HS-5 (cell line): ENCODE results near the gene MRPL19.
A peak's percentile ranks its signal among the peaks of the same experiment; 100 is the strongest.

Source experiments
- DNase-seq: peaks from one replicate; pipeline ENCODE4 v3.0.0-alpha.2; 2012; ENCODE audit warnings: low read depth

The MRPL19 gene

DNA sequence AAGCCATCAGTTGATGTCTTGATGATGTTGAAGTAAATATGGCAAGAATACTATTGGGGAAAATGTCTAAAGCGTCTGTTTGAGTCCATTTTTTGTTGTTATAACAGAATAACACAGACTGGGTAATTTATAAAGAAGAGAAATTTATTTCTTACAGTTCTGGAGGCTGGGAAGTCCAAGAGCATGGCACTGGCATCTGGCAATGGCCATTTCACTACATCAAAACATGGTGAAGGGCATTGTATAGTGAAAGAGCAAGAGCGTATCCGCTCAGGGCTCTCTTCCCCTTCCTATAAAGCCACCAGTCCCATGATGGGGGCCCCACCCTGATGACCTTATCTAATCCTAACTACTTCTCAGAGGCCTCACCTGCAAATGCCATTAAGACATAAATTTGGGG is 29.6 kb upstream of the MRPL19 start:
- no peak for DNase-seq

DNA sequence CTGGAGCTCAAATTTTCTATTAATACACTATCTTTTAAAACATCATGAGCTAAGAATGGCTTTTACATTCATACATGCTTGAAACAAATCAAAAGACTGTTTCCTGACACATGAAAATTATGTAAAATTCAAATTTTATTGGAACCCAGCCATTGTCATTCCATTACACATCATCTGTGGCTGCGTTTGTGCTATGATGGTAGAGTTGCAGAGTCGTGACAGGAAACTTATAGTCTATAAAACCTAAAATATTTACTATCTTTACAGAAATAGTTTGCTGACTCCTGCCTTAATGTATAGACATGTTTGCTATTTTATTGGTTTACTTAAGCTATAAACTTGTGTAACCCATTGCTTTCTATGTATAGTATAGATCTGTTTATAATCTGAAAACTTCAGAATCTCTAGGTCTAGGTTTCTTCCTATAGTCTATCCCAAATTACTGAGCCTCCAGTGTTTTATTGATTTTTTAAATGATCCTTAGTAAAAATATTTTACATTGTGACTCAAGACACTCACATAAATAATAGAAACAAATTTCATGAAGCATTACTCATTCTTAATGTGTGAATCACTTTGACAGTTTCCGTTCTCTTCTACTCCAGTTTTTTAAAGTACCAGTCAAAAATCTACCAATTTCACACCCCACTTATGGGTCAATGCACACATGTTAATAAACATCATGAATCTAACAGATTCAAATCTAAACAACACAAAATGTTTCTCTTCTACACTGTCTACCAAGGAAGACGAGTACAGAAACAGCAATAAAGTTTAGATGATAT is 26.4 kb upstream of the MRPL19 start:
- DNase-seq = peak; percentile 44

DNA sequence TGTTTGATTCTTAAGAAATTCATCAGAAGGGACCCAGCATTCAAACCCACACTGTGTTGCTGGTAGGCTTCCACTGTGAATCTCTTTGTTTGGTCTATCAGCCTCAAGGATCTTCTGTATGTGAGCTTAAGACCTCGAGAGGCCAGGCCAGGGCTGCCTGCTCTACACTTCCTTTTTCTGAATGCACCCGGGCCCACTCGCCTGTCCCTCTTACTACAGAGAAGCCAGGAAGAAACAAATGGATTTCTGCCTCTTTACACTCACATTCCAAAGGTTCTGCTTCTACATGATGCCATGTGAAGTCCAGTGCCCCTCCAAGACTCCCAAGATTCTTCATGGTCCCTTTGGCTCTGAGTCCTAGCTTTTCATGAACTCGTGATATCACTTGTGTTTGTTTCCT is 25.4 kb upstream of the MRPL19 start:
- DNase-seq = no peak

DNA sequence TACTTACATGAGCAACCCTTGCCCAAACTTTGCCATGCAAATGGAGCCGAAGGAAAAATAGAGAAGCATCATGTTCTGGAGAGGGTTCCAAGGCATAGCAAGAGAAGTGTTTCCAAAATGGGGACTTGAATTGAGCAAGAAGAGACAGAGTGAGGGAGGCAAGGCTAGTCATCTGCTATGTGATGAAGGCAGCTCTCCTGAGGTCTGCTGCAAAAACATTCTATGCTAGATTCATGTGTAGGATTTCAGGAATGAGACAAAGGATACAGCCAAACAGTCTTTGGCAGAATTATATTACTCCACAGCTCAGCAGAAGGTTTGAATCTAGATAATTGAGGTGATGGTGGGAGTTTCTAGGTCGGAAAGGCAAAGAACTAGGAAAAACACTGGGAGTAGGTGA is 24.1 kb upstream of the MRPL19 start:
- no peak for DNase-seq

DNA sequence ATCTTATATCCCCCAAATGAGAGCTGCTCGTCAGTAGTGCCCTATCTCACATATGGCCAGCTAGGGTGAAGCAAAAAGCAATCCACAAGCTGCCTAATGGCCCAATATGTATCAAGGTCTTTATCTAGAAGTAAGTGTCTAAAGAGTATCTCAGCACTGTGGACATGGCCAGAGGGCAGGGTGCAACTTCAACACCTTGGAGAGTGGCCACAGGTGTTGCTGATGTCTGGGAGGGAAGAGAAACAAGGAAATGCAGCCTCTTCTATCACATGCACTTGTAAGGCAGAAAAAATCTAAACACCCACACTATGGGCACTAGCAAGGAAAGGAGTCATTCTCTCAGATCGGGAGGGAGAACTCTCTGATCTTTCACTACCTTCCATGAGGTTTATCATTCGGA is 23.7 kb upstream of the MRPL19 start:
- DNase-seq = no peak

DNA sequence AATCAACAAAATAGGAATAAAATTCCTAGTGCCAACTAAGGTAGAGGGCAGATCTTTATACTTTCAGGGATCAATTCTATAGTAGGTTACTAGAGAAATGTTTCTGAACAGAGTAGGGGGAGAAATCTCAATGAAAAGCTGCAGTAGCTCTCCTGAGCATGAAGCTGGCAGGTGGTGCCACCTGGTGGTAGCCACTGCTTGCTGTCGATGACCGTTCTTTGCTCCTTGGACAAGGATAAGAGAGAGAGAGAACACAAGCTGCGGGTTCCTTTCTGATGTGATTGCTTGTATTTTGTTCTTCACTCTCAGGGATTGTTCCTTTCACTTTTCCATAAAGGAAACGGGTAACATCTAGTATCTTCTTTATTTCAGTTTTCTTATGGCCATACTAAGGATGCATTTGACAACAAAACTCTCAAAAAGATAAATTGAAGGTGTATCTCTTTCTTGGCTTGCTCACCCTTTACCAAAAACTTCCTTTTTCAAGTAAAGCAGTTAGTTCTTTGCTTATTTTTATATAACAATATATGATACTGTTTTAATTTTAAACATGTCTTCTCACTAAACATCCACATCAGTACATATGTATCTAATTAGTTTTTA is 18.6 kb upstream of the MRPL19 start:
- no peak for DNase-seq

DNA sequence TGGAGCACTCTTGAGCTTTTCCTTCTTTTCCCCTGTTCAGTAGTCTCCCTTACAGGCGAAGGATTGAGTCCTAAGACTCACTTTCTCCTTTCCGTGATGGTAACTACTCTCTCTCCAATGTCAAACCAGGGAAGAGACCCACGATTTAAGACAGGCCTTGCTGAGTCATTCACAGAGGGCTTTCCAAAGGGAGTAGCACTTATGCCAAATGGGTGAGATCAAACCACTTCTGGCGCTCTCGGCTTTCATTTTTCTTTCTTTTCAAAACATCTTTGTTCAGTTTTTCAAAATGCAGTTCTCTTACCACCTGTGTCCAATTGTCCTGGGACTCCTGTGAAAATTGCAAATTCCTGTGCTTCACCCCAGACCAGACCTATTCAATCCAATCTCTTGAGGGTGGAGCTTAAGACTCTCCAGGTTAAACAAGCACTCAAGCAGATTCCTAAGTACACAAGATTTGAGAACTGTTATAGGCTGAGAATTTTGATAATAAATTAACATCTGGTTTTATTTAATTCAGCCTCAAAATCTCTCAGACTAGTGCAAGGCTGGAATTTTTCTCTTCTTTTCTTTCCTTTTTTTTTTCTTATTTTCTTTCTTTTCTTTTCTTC is 14.4 kb upstream of the MRPL19 start:
- DNase-seq = no peak

DNA sequence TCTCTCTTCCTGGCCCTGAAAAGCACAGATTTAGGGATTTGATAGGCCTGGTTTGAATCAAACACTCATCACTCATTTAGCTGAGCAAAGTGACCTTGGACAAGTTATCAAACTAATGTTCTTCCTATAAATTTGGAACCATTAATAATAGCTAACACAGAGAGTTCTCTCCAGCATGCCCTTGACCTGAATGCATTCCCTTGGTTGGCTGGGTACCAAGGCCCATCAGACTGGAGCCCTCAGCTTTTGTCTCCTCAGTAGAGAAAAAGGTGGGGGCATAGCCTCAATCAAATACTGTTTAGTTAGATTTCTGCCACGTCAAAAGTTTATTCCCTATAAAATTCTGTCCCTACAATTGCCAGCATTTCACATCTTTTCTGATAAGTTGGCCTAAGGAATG is 13.8 kb upstream of the MRPL19 start:
- no peak for DNase-seq

DNA sequence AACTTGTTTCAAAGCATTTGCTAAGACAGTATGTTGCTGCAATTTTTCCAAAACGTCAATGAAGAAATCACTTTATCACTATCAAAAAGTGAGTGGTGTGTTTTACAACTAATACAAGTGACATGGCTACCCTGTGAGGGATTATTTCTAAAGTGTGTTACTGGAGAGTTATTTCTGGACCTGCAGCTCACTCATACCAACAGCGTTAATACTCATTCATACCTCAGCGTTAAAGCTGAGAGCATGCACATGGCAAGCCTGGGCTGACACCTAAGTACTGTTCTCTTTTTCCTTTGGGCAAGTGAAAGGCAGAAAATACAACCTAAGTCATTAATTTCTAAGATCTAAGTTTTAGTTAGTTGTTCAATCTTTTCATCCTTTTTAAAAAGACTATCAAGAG is 13.0 kb upstream of the MRPL19 start:
- DNase-seq = no peak

DNA sequence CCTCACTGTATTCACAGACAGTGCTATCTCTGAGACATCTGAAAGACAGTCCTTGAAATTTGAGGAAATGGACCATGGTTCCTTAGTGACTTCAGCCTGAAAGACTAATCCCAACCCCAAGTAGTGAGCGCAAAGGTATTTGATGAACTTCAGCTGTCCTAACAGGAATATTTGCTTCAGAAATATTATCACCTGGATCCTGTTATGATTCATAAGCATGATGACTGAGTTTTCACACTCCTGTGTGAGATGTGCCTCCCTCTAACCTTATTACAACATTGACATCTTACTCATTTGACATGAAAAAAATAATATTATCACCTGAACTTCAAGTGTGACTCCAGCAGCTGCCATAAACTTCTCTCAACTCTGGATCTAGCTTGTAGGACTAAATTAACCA is 11.6 kb upstream of the MRPL19 start:
- no peak for DNase-seq

DNA sequence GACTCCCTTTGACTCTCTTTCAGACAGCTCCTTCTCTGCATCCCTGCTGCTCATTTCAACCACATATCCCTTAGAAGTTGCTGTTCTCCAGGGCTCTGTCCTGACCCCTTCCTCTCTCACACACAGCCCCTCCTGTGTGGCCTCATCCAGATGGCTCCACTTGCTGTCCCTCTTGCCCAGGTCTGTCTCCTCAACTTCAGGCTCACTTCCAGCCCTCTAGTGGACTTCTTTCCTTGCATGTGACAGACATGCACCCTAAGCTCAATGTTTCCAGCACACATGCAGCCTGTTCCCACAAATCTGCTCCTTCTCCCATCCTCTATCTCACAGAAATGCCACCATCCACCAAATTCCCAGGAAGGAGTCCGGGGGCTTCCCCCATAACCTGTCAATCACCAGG is 9.0 kb upstream of the MRPL19 start:
- DNase-seq = no peak

DNA sequence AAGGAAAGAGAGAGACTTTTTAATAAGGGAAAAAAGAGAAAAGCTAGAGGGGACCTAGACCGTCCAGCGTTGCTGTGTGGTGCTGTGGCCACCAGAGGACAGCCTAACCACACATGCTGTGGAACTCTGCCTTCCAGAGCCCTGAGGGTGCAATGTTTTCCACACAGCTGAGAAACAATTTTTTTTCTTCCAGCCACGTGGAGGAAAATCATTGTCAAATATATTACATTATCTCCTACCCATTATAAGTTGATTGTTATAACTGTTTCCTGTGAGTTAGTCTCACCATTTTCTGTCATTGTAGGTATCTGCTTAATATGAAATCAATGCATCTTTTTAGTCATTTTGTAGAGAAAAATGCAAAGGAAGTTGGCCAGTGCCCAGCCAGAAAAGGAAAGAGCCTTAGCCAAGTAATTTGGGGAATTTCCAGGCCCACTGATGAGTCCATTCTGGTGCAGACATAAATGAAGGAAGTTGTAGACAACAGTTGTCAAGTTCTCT is 5.9 kb upstream of the MRPL19 start:
- DNase-seq = peak; percentile 56

DNA sequence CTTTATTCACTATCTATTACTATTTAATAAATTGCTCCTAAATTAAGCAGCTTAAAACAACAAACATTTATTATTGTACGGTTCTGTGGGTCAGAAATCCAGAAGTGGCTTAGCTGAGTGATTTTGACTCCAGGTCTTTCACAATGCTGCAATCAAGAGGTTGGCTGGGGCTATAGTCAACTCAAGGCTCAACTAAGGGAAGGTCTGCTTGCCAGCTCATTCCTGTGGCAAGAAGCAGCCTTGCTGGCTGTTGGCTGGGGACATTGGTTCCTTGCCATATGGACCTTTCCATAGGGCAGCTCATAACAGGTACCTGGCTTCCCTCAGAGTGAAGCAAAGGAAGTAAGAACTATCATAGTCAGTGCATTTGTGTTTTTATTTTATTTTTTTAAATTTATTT is 5.0 kb upstream of the MRPL19 start:
- no peak for DNase-seq

DNA sequence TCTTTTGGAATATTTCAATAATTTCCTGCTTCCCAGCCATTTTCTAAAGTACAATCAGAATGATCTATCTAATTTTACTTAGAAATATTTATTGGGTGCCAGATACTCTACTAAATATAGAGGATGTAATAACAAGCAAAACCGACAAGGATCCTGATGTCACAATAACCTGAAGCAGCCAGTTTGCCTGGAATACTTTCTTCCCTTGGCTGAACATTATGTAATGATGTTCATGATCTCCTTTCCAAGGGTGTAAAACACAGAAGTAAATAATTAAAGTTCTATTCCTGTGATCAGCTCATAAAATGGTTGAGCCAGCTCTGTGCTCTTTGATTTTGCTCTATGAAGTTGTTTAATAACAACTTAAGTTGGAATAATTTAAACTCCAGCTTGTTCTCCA is 2.6 kb upstream of the MRPL19 start:
- no peak for DNase-seq

DNA sequence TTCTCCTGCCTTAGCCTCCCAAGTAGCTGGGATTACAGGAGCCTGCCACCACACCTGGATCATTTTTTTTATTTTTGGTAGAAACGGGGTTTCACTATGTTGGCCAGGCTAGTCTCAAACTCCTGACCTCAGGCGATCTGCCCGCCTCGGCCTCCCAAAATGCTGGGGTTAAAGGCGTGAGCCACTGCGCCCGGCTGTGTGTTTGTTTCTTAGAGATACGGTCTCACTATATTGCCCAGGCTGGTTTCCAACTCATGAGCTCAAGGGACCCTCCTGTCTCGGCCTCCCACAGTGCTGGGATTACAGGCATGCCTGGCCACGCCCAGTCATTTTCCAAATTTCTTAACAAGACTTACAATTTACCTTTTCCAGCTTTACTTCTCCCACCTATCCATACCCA is 940 bp upstream of the MRPL19 start:
- no peak for DNase-seq

DNA sequence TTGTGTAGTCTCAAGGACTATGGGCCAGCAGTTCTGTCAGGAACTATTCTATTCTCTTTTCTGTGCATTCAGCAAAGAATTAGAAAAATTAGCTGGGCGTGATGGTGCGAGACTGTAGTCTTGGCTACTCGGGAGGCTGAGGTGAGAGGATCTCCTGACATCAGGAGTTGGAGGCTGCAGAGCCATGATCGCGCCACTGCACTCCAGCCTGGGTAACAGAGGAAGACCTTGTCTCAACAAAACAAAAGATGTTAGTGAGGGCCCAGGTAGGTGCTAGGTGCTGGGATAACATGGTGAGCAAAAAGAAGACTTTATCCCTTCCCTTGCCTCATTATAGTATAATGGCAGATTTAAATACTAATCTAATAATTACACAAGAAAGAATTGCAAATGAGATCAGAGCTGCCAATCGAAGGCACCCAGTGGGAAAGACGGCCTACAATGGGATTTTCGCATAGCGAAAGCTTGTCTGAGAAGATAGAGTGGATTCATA is 447 bp upstream of the MRPL19 start:
- no peak for DNase-seq

DNA sequence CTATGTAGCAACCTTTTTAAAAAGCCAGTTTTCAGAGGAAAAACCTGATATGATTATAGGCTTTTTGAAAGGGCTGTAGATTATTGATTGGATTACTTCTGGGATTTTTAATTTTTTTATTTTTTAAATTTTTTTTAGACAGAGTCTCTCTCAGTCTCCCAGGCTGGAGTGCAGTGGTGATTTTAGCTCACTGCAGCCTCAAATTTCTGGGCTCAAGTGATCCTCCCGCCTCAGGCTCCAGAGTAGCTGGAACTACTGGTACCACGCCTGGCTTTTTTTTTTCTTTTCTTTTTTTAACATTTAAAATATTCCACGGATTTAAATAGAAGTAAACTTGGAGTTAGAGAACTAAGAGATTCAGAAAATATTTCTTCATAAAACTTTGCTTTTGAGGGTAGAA is 1.2 kb downstream of the MRPL19 start:
- DNase-seq = no peak

DNA sequence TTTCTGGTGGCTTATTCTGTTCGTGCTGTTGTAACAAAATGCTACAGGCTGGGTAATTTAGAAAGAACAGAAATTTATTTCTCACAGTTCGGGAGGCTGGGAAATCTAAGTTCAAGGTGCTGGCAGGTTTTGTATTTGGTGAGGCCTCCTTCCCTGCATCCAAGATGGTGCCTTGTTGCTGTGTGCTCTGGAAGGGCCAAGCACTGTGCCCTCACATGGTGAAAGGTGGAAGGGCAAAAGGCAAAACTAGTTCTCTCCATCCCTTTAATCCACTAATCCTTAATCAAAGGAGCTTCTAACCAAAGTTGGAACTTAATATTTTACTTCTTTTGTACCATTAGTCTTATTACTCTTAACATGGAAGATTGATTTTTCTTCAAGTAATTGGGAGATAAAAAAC is 7.4 kb downstream of the MRPL19 start:
- no peak for DNase-seq

DNA sequence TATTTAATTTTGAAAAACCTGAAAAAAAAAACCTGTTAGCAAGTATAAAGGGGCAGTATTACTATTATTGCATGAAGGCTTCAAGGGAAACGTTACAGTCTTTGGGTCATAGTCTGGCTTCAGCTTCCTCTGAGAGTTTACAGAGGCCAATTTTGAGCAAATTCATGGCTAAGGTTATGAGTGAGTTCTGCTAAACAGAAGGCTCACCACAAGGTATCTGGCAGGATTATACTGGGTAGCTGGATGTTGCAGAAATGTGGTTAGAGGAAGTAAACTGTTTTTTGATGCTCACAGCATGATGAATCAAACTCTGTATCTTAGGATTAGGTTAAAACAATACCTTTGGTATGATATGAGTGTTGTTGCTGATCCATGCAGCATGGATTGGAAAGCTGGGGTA is 9.3 kb downstream of the MRPL19 start:
- no peak for DNase-seq

DNA sequence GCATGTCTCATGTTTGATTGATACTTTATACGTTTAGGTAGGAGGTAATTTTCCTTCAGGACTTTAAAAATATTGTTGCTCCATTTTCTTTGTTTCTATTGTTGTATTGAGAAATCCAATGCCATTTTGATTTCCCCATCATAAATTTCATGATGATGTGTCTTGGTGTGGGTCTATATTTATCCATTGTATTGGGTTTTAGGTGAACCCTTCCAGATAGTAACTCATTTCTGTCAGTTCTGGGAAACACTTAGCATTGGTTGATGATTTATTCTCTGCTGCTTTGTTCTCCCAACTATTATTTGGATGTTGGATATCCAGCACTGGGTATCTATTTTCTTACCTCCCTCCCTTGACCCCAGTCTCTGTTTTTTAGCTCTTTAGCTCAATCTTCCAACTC is 10.0 kb downstream of the MRPL19 start:
- DNase-seq = no peak

DNA sequence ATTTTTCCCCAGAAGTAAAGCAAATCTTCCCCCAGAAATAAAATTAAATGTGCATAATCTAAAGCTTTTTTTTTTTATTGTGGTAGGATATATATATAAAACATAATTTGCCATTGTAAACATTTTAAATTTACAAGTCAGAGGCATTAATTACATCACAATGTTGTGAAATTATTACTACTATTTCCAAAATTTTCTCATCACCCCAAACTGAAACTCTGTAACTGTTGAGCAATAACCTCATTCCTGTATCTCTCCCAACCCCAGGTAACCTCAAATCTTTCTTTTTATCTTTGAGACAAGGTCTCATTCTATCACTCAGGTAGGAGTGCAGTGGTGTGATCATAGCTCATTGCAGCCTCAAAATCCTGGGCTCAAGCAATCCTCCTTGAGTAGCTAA is 11.2 kb downstream of the MRPL19 start:
- no peak for DNase-seq

DNA sequence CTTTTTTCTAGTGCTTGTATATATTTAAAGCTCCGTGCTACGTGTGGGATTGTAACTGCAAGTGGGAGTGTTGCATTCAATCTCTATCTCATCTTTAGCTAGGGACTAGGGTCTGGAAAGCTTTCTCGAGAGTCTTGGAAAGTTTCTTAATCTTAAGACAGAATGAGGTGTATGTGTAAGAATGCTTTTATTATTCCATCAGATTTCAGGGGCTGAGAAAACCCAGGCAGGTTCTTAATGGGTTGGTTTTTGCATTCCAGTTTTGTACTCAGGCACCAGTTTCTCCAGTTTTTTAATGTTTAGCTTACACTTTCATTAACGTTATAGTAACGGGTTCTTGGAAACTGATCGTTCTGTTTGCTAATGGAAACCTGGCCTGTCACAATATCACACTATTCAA is 20.3 kb downstream of the MRPL19 start:
- DNase-seq = no peak

DNA sequence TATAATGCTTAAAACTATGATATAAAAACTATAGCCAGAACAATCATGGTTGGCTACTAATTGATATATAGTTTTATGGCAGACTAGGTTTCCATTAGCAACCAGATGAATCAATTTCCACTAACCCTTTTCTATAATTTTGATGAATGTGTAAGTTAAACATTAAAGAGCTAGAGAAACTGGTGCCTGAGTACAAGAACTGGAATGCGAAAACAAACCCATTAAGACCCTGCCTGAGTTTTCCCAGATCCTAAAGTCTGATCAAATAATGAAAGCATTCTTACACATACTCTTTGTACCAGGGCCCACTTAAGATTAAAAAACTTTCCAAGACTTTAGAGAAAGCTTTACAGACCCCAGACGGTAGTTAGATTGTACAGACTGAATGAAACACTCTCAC is 21.3 kb downstream of the MRPL19 start:
- DNase-seq = no peak
